Stimulated activated naive CD8-positive, alpha-beta T cell treated with anti-CD3 and anti-CD28 coated beads, Interleukin-15, amount 100 ng/mL, for 72 hours (primary cell): Measurements from ENCODE around the gene MFAP1.
A peak's percentile ranks its signal among the peaks of the same experiment; 100 is the strongest.
"Not testable (repeated sequence)": the region's sequence is repeated elsewhere in the genome, so short reads cannot be mapped to it uniquely, and the experiment has no call there.

Source experiments
- ATAC-seq: fragments of 150-1000 bp; cut with Tn5 transposase; 2 replicates; pipeline ENCODE4 v1.10.0; 2021; ENCODE audit warnings: mild to moderate bottlenecking, moderate library complexity
- DNase-seq, 2 donors: peaks; one replicate each; pipeline ENCODE4 v3.0.0; 2021 to 2022
- H3K27ac Mint-ChIP-seq, 2 donors: one replicate each; pipeline ENCODE4 v1.8.0; 2022; ENCODE audit warnings: mild to moderate bottlenecking in 2 of 2, mixed read lengths in 2 of 2, moderate library complexity in 2 of 2
- H3K27me3 Mint-ChIP-seq: one replicate; pipeline ENCODE4 v1.8.0; 2022; ENCODE audit warnings: mixed read lengths
- H3K4me1 Mint-ChIP-seq: one replicate; pipeline ENCODE4 v1.8.0; 2022; ENCODE audit warnings: mild to moderate bottlenecking, mixed read lengths
- H3K4me3 Mint-ChIP-seq, 2 donors: one replicate each; pipeline ENCODE4 v1.8.0; 2022; ENCODE audit warnings: mild to moderate bottlenecking in 2 of 2, mixed read lengths in 2 of 2, moderate library complexity in 1 of 2
- H3K9me3 Mint-ChIP-seq, 2 donors: one replicate each; pipeline ENCODE4 v1.8.0; 2022; ENCODE audit warnings: mixed read lengths in 2 of 2

Gene MFAP1, protein sequence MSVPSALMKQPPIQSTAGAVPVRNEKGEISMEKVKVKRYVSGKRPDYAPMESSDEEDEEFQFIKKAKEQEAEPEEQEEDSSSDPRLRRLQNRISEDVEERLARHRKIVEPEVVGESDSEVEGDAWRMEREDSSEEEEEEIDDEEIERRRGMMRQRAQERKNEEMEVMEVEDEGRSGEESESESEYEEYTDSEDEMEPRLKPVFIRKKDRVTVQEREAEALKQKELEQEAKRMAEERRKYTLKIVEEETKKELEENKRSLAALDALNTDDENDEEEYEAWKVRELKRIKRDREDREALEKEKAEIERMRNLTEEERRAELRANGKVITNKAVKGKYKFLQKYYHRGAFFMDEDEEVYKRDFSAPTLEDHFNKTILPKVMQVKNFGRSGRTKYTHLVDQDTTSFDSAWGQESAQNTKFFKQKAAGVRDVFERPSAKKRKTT

DNA sequence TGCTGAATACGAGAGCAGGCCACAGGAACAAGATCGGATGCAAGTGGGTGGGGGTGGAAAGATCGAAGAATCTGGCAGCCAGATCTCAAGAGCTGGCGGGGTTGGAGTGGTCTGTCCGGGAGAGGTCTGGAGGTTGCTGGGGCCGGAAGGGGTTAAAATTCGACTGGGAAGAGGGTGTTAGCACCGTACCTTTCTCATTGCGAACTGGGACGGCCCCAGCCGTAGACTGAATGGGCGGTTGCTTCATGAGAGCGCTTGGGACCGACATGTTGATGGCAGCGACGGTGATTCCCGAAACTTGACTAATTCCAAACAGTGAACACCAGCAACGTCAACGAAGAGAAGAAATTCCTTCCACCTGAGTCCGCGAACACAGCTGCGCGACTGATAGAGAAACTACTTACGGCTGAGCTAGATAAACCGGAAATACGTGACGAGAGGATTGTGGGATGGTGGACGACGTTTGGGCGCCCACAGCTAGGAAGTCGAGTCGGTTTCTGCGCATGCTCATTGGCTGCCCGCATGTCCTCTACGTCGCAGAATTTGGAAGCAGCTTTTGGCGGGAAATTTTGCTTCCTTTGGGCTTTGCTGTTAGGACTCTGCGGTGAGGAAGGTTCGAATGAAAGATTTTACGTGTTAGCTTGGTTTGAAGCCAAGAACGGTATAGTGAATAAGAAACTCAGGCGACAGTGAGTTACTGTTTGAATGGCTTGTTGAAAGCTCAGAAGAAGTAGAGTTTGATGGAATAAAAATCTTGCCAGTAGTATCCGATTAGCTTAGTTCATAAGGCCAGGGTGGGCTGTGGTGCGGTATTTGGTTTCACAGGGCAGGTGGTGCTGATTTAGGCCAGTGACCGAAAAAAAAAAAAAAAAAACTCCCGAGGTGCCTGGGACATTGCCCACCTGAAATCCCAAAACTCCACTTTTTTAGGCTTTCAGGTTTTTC lies at the start of gene MFAP1:
Gene MFAP1 (minus strand): TSS at position 389 of the 945 bp plus-strand sequence. CDS start 121 bp downstream, at position 268.
- DNase-seq: peak; percentile 82 to 93
- peak within 1 kb of the TSS; percentile 89 to 93 for H3K4me3 Mint-ChIP-seq
- ATAC-seq: peak; percentile 91
- H3K27me3 Mint-ChIP-seq: no peaks in the 10 kb centered on the region
- peak within 1 kb of the TSS; percentile 96 for H3K27ac Mint-ChIP-seq
- peaks cover 72% of the 10 kb centered on the region for H3K4me1 Mint-ChIP-seq
- peaks cover 0 to 3% of the 10 kb centered on the region in 2 donors for H3K9me3 Mint-ChIP-seq

DNA sequence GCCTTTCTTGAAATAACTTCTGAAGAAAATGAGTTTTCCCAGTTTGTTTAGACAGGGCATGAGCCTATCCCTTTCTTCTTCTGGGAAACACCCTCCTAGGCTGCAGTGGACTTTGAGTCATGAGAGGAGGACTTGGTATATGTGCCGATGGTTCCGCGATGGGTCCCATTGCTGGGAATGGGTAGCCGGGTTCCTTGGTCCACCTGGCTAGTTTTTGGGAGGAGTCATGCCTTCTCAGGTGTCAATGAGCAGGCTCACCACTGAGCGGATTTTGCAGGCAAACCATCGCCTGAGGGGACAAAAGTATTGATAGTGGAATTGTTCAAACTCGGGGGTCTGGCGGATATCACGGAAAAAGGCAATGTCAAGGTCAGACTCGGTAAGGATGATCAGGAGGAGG lies 49.2 kb upstream of the MFAP1 start:
- no peaks in the 10 kb centered on the region for H3K9me3 Mint-ChIP-seq
- ATAC-seq (no peak), DNase-seq (no peak)
- H3K27me3 Mint-ChIP-seq: no peaks in the 10 kb centered on the region
- no peaks in the 10 kb centered on the region for H3K4me1 Mint-ChIP-seq
- no peak overlapping the region for H3K27ac Mint-ChIP-seq
- no peak overlapping the region for H3K4me3 Mint-ChIP-seq

DNA sequence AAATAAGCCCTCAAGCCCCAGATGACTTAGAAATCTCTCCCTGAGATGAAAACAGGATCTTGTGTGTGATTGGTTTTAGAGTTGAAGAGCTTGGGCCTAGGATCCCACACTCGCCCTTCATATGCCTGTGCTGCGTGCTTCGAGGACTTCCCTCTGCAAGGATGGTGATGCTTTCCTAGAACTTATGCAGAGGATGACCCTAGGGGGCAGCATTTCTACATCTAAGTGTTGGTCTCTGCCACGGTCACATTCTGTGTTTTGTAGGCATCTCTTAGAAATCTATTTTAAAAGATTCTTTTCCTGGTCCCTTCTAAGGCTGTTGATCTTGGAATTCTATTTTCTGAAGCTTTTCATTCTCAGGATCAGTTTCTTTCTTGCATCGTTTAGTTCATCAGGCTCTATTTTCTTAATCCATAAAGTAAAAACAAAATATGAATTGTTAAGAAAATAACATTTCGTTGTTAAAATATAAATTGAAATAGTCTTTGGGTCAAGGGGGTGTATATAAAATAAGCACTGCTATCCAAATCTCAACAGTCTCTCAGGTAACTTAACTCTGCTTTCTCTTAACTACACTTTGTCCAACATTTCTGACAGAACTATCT lies 48.0 kb upstream of the MFAP1 start:
- Mint-ChIP-seq H3K27ac (no peak overlapping the region), H3K4me1 (no peaks in the 10 kb centered on the region), H3K4me3 (no peak overlapping the region), H3K27me3 (no peaks in the 10 kb centered on the region), H3K9me3 (no peaks in the 10 kb centered on the region)
- DNase-seq (no peak), ATAC-seq (no peak)

DNA sequence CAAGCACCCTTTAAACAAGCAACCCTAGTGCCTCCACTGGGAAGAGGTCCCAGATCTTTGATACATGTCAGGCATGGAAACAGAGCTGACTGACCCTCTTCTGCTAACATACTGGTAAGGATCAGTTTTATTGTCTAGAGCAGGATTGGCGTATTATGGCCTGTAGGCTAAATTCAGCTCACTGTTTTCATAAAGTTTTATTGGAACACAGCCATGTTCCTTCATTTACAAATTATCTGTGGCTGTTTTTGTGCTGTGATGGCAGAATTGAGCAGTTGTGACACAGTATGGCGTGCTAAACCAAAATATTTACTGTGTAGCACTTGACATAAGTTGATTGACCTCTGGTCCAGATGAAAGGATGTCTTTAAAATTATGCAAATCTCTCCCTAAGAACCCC lies 47.3 kb upstream of the MFAP1 start:
- H3K27ac Mint-ChIP-seq: no peak overlapping the region
- DNase-seq (no peak), ATAC-seq (no peak)
- no peaks in the 10 kb centered on the region for H3K27me3 Mint-ChIP-seq
- no peaks in the 10 kb centered on the region for H3K9me3 Mint-ChIP-seq
- no peaks in the 10 kb centered on the region for H3K4me1 Mint-ChIP-seq
- H3K4me3 Mint-ChIP-seq: no peak overlapping the region

DNA sequence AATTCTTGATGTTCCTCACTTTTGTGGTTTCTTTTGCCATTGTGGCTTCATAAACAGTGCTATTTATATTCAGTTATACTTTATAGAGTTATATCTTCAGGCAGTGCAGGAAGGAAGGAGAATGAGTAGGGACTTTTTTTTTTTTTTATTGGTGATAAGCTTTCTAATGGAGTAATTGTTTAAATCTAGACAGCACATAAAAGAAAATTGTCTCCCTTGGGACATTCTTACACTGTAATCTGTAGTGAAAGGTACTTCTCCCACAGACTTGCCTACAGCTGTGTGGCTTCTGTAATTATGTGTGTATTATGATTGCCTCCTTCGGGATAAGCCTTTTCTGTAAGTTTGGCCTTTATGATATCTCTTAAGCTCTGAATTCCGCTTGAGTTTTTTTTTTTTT lies 43.9 kb upstream of the MFAP1 start:
- H3K27me3 Mint-ChIP-seq: no peaks in the 10 kb centered on the region

DNA sequence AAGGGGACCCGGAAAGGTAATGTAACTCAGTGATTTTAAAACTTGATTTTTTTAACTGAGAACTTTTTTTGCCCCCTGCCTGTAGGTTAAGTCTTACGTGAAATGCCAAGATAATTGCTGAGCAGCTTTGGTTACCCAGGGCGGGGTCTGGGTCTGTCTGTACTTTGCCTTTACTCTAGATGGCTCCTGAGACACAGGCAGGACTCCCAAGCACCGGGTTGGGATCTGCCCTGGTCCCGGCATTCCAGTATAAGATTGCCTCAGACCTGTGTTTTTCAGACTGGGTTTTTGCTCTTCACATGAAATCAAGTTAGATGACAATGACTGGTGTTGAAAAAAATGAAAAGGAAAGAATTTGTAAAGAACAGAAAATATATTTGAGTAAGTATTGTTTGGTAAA lies 42.6 kb upstream of the MFAP1 start:
- DNase-seq (no peak), ATAC-seq (no peak)
- H3K9me3 Mint-ChIP-seq: no peaks in the 10 kb centered on the region
- H3K27ac Mint-ChIP-seq: no peak overlapping the region
- no peaks in the 10 kb centered on the region for H3K27me3 Mint-ChIP-seq
- no peak overlapping the region for H3K4me3 Mint-ChIP-seq
- H3K4me1 Mint-ChIP-seq: no peaks in the 10 kb centered on the region

More for the DNA sequence above, 43.9 kb upstream of the MFAP1 start:
- H3K4me3 Mint-ChIP-seq: no peak overlapping the region
- no peak overlapping the region for H3K27ac Mint-ChIP-seq
- H3K9me3 Mint-ChIP-seq: no peaks in the 10 kb centered on the region
- ATAC-seq: no peak
- DNase-seq: no peak
- H3K4me1 Mint-ChIP-seq: no peaks in the 10 kb centered on the region

DNA sequence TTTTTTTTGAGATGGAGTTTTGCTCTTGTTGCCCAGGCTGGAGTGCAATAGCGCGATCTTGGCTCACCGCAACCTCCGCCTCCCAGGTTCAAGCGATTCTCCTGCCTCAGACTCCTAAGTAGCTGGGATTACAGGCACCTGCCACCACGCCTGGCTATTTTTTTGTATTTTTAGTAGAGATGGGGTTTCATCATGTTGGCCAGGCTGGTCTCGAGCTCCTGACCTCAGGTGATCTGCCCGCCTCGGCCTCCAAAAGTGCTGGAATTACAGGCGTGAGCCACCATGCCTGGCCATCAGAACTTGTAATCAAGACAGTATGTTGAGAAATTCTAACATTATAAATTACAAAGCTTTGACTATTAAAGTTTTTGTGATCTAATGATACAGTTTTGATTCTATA lies 42.1 kb upstream of the MFAP1 start:
- not testable (repeated sequence) for H3K27ac Mint-ChIP-seq, ATAC-seq, H3K4me3 Mint-ChIP-seq, DNase-seq, H3K4me1 Mint-ChIP-seq, H3K27me3 Mint-ChIP-seq, H3K9me3 Mint-ChIP-seq

DNA sequence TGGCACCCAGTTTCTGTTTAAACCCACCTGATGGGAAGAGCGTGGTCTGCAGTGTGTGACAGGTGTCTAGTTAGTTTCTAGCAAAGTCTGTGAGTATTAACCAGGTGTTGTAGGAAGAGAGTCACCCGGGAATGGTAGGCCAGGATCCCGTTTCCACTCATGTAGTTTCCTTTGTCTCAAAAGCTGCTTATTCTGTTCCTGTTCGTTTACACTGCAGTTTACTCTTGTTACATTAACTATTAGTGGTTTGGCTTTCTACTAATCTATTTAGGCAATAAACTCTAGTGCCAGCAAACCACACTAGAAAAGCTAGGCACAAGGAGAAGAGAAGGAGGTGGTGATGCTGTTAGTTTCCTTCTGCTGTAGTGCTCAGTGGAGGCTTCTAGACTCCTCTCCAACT lies 35.1 kb upstream of the MFAP1 start:
- no peak for ATAC-seq
- no peak for DNase-seq
- H3K4me3 Mint-ChIP-seq: no peak overlapping the region
- H3K27me3 Mint-ChIP-seq: no peaks in the 10 kb centered on the region
- no peak overlapping the region for H3K27ac Mint-ChIP-seq
- no peaks in the 10 kb centered on the region for H3K9me3 Mint-ChIP-seq
- H3K4me1 Mint-ChIP-seq: no peaks in the 10 kb centered on the region

DNA sequence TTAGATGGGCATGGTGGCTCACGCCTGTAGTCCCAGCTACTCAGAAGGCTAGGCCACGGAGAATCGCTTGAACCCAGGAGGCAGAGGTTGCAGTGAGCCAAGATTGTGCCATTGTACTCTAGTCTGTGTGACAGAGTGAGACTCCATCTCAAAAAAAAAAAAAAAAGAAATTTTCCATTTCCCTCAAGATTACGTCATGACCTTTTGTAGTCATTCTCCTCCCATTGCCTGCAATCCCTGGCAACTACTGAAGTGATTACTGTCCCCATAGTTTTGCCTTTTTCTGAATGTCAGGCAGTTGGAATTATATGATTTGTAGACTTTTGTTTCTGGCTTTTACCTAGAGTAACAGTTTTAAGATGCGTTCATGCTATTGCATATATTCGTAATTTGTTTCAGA lies 30.3 kb upstream of the MFAP1 start:
- Mint-ChIP-seq H3K27me3 (no peaks in the 10 kb centered on the region), H3K9me3 (no peaks in the 10 kb centered on the region), H3K27ac (no peak overlapping the region), H3K4me3 (no peak overlapping the region), H3K4me1 (no peaks in the 10 kb centered on the region)
- no peak for ATAC-seq
- no peak for DNase-seq

DNA sequence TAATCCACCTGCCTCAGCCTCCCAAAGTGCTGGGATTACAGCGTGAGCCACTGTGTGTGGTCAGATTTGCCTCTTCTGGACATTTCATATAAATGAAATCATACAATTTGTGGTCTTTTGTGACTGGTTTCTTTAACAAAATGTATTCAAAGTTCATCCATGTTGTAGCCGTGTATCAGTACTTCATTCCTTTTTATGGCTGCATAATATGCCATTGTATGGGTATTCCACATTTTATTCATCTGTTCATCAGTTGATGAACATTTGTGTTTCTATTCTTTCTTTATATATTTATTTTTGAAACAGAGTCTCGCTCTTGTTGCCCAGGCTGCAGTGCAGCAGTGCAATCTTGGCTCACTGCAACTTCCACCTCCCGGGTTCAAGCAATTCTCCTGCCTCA lies 28.1 kb upstream of the MFAP1 start:
- DNase-seq (no peak), ATAC-seq (no peak)
- H3K9me3 Mint-ChIP-seq: no peaks in the 10 kb centered on the region
- no peak overlapping the region for H3K27ac Mint-ChIP-seq
- no peaks in the 10 kb centered on the region for H3K4me1 Mint-ChIP-seq
- no peak overlapping the region for H3K4me3 Mint-ChIP-seq
- no peaks in the 10 kb centered on the region for H3K27me3 Mint-ChIP-seq

DNA sequence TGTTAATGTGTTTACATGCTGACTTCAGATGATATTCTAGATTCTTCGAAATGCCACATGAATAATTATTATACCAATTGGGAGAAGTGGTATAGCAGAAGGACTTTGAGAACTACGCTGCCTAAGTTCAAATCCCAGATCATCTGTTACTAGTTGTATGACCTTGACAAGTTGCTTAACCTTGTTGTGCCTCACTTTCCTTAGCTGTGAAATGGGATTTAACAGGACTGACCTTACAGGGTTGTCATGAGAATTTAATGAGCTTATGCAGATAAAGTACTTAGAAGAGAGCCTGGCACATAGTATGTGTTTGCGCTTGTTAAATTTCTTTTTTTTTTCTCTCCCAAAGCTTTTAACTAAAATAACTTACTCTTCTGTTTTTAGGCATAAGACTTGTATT lies 26.8 kb upstream of the MFAP1 start:
- Mint-ChIP-seq H3K4me3 (no peak overlapping the region), H3K4me1 (no peaks in the 10 kb centered on the region), H3K9me3 (no peaks in the 10 kb centered on the region), H3K27me3 (no peaks in the 10 kb centered on the region), H3K27ac (no peak overlapping the region)
- ATAC-seq (no peak), DNase-seq (no peak)

DNA sequence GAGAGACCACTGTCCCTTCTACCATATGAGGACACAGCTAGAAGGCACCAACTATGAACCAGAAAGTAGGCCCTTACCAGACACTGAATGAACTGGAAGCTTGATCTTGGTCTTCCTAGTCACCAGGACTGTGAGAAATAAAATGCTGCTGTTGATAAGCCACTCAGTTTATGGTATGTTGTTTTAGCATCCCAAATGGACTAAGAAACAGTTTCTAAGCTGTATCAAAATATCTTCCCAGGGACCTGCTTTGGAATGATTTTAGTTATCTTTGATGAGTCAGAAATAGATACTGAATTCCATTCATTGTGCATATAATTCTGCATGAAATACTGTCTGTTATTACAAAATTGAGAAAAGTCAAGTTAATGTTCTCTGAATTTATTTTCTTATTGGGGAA lies 20.9 kb upstream of the MFAP1 start:
- DNase-seq: no peak

DNA sequence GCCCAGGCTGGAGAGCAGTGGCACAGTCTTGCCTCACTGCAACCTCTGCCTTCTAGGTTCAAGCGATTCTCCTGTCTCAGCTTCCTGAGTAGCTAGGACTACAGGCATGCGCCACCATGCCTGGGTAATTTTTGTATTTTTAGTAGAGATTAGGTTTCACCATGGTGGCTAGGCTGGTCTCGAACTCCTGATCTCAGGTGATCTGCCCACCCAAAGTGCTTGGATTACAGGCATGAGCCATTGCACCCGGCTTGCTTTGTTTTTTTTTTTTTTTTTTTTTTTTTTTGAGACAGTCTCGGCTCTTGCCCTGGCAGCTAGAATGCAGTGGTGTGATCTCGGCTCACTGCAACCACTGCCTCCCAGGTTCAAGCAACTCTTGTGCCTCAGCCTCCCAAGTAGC lies 8.0 kb upstream of the MFAP1 start:
- ATAC-seq, H3K9me3 Mint-ChIP-seq, H3K27ac Mint-ChIP-seq, H3K27me3 Mint-ChIP-seq, H3K4me3 Mint-ChIP-seq, DNase-seq: not testable (repeated sequence)
- H3K4me1 Mint-ChIP-seq: peaks cover 52% of the 10 kb centered on the region

More for the DNA sequence above, 20.9 kb upstream of the MFAP1 start:
- no peak overlapping the region for H3K27ac Mint-ChIP-seq
- no peaks in the 10 kb centered on the region for H3K4me1 Mint-ChIP-seq
- ATAC-seq: no peak
- no peak overlapping the region for H3K4me3 Mint-ChIP-seq
- no peaks in the 10 kb centered on the region for H3K27me3 Mint-ChIP-seq
- H3K9me3 Mint-ChIP-seq: no peaks in the 10 kb centered on the region

DNA sequence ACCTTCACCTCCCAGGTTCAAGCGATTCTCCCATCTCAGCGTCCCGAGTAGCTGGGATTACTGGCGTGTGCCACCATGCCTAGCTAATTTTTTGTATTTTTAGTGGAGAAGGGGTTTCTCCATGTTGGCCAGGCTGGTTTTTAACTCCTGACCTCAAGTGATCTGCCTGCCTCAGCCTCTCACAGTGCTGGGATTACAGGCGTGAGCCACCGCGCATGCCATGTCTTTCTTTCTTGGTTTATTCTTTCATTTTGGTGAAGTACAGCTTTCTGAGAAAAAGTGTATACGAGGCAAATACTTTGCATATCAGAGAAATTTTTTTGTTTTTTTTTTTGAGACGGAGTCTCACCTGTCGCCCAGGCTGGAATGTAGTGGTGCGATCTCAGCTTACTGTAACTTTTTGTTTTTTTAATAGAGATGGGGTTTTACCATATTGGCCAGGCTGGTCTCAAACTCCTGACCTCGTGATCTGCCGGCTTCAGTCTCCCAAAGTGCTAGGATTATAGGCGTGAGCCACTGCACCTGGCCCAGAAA lies 7.1 kb upstream of the MFAP1 start:
- H3K4me1 Mint-ChIP-seq: peaks cover 53% of the 10 kb centered on the region
- H3K9me3 Mint-ChIP-seq, H3K27me3 Mint-ChIP-seq, H3K27ac Mint-ChIP-seq, ATAC-seq, DNase-seq: not testable (repeated sequence)
- peak overlapping the region; percentile 23 to 29 for H3K4me3 Mint-ChIP-seq

DNA sequence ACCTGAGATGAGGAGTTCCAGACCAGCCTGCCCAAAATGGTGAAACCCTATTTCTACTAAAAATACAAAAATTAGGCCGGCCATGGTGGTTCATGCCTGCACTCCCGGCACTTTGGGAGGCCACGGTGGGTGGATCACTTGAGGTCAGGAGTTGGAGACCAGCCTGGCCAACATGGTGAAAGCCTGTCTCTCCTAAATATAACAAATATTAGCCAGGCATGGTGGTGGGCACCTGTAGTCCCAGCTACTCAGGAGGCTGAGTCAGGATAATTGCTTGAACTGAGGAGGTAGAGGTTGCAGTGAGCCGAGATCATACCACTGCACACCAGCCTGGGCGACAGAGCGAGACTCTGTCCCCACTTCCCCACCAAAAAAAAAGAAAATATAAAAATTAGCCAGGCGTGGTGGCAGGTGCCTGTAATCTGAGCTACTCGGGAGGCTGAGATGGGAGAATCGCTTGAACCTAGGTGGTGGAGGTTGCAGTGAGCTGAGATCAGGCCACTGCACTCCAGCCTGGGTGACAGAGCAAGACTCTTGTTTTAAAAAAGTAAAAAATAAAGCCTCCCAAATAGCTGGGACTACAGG lies 6.3 kb upstream of the MFAP1 start:
- DNase-seq, ATAC-seq, H3K27me3 Mint-ChIP-seq, H3K9me3 Mint-ChIP-seq, H3K4me3 Mint-ChIP-seq, H3K27ac Mint-ChIP-seq: not testable (repeated sequence)
- H3K4me1 Mint-ChIP-seq: peaks cover 61% of the 10 kb centered on the region
